Measurements from ENCODE around the gene KIFC3. TPM values are rescaled to one million over a fixed set of nuclear protein-coding genes. Genes with fewer than 3 reads are reported as not detected.

KIFC3 gene
- polyA plus RNA-seq, 1 experiment, result 60.5 TPM

DNA sequence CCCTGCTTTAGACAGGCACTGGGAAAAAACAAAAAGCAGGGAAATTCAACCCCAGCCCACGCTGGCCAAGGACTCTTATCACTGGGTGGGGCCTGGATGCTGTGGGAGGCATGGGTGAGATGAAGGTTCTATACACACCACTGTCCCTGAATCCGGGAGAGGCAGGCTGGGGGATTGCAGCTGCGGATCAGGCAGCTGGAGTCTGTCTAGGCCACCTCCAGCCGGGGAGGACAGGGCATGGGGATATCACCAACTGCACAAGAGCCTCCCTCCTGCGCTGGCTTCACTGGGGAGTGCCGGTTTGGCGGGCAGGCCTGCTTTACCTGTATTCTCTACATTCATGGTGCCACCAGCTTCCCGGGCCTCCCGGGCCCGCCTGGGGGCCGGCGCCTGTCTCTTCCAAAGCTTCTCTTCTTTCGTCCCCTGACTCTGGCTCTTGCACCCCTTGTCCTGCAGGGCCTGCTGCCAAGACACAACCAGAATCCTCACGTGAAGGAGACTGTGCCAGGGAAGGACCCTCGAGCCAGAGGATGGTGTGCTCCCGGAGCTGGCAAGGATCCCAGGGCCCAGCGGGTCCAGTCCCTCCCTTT lies 13.9 kb downstream of the KIFC3 start:
- POLR2A ChIA-PET, result no interaction called here

DNA sequence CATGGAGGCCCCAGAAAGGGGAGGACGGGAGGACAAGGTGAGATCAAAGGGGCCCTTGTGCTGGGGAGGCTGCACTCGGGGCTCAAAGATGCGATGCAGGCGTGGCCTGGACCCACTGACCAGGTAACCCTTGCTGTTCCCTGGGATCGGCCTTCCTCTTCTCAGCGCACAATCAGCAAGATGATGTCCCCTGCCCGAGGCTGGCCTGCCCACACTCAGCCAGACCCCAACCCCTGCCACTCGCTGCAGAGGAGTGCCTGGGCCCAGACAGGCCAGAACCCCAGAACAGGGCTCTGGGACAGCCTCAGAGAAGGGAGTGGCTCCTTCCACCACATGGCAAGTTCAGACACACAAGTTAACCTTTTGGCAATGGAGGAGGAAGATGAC lies 14.8 kb downstream of the KIFC3 start:
- no peaks in the 10 kb centered on the region for H3K27me3 ChIP-seq (ENCODE audit: control insufficient read depth, insufficient read depth, low read length)
- peaks cover 39% of the 10 kb centered on the region for H3K36me3 ChIP-seq (ENCODE audit: control insufficient read depth, insufficient read depth, low read length)
- H3K4me3 ChIP-seq (ENCODE audit: low read depth, low read length), result no peak overlapping the region
- POLR2A ChIA-PET, result no interaction called here
- no peak for DNase-seq (ENCODE audit: low read depth)
- TF ChIP-seq, protein P1, sequence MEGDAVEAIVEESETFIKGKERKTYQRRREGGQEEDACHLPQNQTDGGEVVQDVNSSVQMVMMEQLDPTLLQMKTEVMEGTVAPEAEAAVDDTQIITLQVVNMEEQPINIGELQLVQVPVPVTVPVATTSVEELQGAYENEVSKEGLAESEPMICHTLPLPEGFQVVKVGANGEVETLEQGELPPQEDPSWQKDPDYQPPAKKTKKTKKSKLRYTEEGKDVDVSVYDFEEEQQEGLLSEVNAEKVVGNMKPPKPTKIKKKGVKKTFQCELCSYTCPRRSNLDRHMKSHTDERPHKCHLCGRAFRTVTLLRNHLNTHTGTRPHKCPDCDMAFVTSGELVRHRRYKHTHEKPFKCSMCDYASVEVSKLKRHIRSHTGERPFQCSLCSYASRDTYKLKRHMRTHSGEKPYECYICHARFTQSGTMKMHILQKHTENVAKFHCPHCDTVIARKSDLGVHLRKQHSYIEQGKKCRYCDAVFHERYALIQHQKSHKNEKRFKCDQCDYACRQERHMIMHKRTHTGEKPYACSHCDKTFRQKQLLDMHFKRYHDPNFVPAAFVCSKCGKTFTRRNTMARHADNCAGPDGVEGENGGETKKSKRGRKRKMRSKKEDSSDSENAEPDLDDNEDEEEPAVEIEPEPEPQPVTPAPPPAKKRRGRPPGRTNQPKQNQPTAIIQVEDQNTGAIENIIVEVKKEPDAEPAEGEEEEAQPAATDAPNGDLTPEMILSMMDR (IDR thresholded peaks at IDR 0.05; ENCODE audit: insufficient read depth, low read depth, low read length), result no peak
- CTCF ChIA-PET, result interaction anchor here (1.5 kb wide), 1 partner anchor 9 kb away, joined by 3 read pairs; no protein-coding TSS in a partner anchor

More for the DNA sequence above, 13.9 kb downstream of the KIFC3 start:
- TF ChIP-seq, protein P1 (IDR thresholded peaks at IDR 0.05; ENCODE audit: insufficient read depth, low read depth, low read length), result no peak
- Histone ChIP-seq H3K4me3 (ENCODE audit: low read depth, low read length) (no peak overlapping the region), H3K36me3 (ENCODE audit: control insufficient read depth, insufficient read depth, low read length) (peaks cover 39% of the 10 kb centered on the region), H3K27me3 (ENCODE audit: control insufficient read depth, insufficient read depth, low read length) (no peaks in the 10 kb centered on the region)
- CTCF ChIA-PET, result interaction anchor here (1.5 kb wide), 1 partner anchor 10 kb away, joined by 3 read pairs; no protein-coding TSS in a partner anchor
- DNase-seq (ENCODE audit: low read depth), result no peak

DNA sequence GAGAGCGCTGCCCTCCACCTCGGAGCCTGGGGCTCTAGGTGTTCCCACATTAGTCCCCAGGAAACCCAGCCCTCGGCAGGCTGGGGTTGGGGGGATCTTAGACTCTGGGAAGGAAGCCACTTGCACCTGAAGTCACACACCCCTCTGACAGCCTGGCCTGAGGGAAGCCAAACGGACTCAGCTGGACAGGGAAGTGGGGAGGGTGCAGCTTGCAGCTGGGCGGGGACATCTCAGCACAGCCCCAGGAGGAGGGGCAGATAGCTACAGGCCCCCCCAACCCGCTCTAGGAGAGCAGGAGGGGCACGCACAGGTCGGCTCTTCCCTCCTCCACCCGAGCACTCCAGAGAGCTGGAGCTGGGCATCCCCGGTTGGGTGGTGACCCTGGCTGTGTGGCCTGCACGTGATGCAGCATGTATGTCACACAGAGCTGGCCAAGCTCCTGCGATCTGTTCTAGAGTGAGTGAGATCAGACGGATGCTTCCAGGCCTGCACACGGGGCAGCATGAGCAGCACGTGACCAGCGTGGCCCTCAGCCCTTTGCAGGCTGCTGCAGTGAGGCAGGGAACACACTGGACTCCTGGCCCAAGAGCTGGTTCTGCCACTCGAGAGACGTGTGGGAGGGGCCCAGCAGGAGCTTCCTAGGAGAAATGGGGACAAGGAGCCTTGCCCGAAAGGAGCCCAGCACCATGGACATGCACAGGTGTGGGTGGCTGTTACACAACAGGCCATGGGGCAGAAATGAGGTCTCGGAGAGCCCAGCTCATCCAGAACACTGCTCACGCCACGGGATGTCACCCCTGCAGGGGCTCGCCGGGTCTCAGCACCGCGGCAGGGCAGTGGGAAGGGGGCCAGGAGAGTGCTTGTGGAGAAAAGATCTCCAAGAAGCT lies 15.4 kb downstream of the KIFC3 start:
- POLR2A ChIA-PET, result no interaction called here
- no peak overlapping the region for H3K4me3 ChIP-seq (ENCODE audit: low read depth, low read length)
- no peaks in the 10 kb centered on the region for H3K27me3 ChIP-seq (ENCODE audit: control insufficient read depth, insufficient read depth, low read length)
- CTCF ChIA-PET, result interaction anchor here (1.0 to 1.5 kb wide), 2 partner anchors 8 to 11 kb away, joined by 3 read pairs; no protein-coding TSS in a partner anchor
- peaks cover 37% of the 10 kb centered on the region for H3K36me3 ChIP-seq (ENCODE audit: control insufficient read depth, insufficient read depth, low read length)
- no peak for DNase-seq (ENCODE audit: low read depth)
- TF ChIP-seq, protein P1 (IDR thresholded peaks at IDR 0.05; ENCODE audit: insufficient read depth, low read depth, low read length), result no peak

DNA sequence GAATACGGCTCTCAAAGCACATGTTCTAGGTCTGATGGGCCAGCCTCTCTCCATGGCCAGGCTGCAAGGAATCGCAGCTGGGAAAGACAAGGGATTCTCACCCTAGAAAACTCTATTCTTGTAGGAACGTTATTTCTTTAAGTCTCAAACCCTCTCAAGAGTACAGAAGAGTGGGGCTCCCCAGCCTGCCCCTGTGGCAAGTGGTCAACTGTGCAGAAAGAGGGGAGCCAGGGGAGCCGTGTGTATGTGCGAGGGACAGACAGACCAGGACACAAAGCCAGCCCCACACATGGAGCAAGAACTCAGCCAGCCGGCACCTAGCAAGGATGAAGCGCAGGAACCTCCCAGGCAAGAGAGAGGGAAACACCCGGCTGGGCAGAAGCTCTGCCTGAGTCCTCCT lies 16.4 kb downstream of the KIFC3 start:
- Histone ChIP-seq H3K4me3 (ENCODE audit: low read depth, low read length) (no peak overlapping the region), H3K27me3 (ENCODE audit: control insufficient read depth, insufficient read depth, low read length) (no peaks in the 10 kb centered on the region), H3K36me3 (ENCODE audit: control insufficient read depth, insufficient read depth, low read length) (peaks cover 36% of the 10 kb centered on the region)
- ChIA-PET CTCF (no interaction called here), POLR2A (no interaction called here)
- TF ChIP-seq, protein P1 (IDR thresholded peaks at IDR 0.05; ENCODE audit: insufficient read depth, low read depth, low read length), result no peak
- no peak for DNase-seq (ENCODE audit: low read depth)

DNA sequence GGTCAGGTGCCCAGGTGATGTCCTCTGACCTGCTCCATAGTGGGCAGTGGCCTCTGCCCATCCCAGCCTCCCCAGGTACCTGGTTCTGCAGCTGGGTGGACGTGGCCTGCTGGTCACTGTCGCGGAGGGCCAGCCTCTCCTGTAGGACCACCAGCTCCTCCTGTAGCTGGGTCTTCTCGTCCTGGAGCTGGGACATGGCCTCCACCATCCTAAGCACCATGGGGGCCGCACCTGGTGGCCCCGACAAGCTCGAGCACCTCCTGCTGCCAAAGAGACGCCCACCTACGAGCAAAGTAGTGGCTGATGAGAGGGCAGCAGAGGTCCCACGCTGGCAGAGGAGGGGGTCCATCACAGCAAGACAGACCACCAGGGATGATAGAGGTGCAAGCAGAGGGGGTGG lies 16.9 kb downstream of the KIFC3 start:
- TF ChIP-seq, protein P1 (IDR thresholded peaks at IDR 0.05; ENCODE audit: insufficient read depth, low read depth, low read length), result no peak
- Histone ChIP-seq H3K27me3 (ENCODE audit: control insufficient read depth, insufficient read depth, low read length) (no peaks in the 10 kb centered on the region), H3K4me3 (ENCODE audit: low read depth, low read length) (no peak overlapping the region), H3K36me3 (ENCODE audit: control insufficient read depth, insufficient read depth, low read length) (peaks cover 35% of the 10 kb centered on the region)
- CTCF ChIA-PET, result interaction anchor here (1.7 kb wide), 1 partner anchor 9 kb away, joined by 4 read pairs; no protein-coding TSS in a partner anchor
- no peak for DNase-seq (ENCODE audit: low read depth)
- POLR2A ChIA-PET, result no interaction called here

Measured in BJ (cell line).